ENCODE data around the gene CYBA.
"Not testable (repeated sequence)": the region's sequence is repeated elsewhere in the genome, so short reads cannot be mapped to it uniquely, and the experiment has no call there.

Gene CYBA

GRCh38 chr16:88673716-88674379 lies 23.0 kb upstream of the CYBA start:
- H3K4me3 ChIP-seq (ENCODE audit: low read depth, low read length) = no peak overlapping the region

GRCh38 chr16:88672776-88673175 lies 21.9 kb upstream of the CYBA start:
- H3K9ac ChIP-seq (ENCODE audit: low read length) = no peak overlapping the region
- H3K27me3 ChIP-seq (ENCODE audit: control insufficient read depth, insufficient read depth, low read length) = no peaks in the 10 kb centered on the region
- H3K9me3 ChIP-seq (ENCODE audit: control insufficient read depth, insufficient read depth, low read depth, low read length) = no peaks in the 10 kb centered on the region
- 0 out of 2 replicates have a peak, but pooled peaks cover 4% of the 10 kb centered on the region for H3K4me1 ChIP-seq (ENCODE audit: control insufficient read depth, insufficient read depth, low read length)
- no peak overlapping the region for H3K27ac ChIP-seq (ENCODE audit: low read depth, low read length)
- H3K36me3 ChIP-seq (ENCODE audit: control insufficient read depth, insufficient read depth, low read length) = peaks cover 11% of the 10 kb centered on the region; the same call in 1 of the 2 replicates
- no peak overlapping the region for H3K4me3 ChIP-seq (ENCODE audit: low read depth, low read length)

More at GRCh38 chr16:88673716-88674379, 23.0 kb upstream of the CYBA start:
- peaks cover 11% of the 10 kb centered on the region; the same call in 1 of the 2 replicates for H3K36me3 ChIP-seq (ENCODE audit: control insufficient read depth, insufficient read depth, low read length)
- H3K4me1 ChIP-seq (ENCODE audit: control insufficient read depth, insufficient read depth, low read length) = 0 out of 2 replicates have a peak, but pooled peaks cover 4% of the 10 kb centered on the region
- H3K27me3 ChIP-seq (ENCODE audit: control insufficient read depth, insufficient read depth, low read length) = no peaks in the 10 kb centered on the region
- no peak overlapping the region for H3K27ac ChIP-seq (ENCODE audit: low read depth, low read length)
- no peak overlapping the region for H3K9ac ChIP-seq (ENCODE audit: low read length)
- no peaks in the 10 kb centered on the region for H3K9me3 ChIP-seq (ENCODE audit: control insufficient read depth, insufficient read depth, low read depth, low read length)

GRCh38 chr16:88671806-88672205 lies 21.0 kb upstream of the CYBA start:
- no peaks in the 10 kb centered on the region for H3K27me3 ChIP-seq (ENCODE audit: control insufficient read depth, insufficient read depth, low read length)
- peaks cover 11% of the 10 kb centered on the region; the same call in 1 of the 2 replicates for H3K36me3 ChIP-seq (ENCODE audit: control insufficient read depth, insufficient read depth, low read length)
- 0 out of 2 replicates have a peak, but pooled peaks cover 4% of the 10 kb centered on the region for H3K4me1 ChIP-seq (ENCODE audit: control insufficient read depth, insufficient read depth, low read length)
- no peak overlapping the region for H3K27ac ChIP-seq (ENCODE audit: low read depth, low read length)
- H3K4me3 ChIP-seq (ENCODE audit: low read depth, low read length) = no peak overlapping the region
- H3K9ac ChIP-seq (ENCODE audit: low read length) = no peak overlapping the region
- H3K9me3 ChIP-seq (ENCODE audit: control insufficient read depth, insufficient read depth, low read depth, low read length) = no peaks in the 10 kb centered on the region

GRCh38 chr16:88669980-88670379 lies 19.1 kb upstream of the CYBA start:
- H3K27me3 ChIP-seq (ENCODE audit: control insufficient read depth, insufficient read depth, low read length) = no peaks in the 10 kb centered on the region
- H3K9ac ChIP-seq (ENCODE audit: low read length) = no peak overlapping the region
- no peak overlapping the region for H3K27ac ChIP-seq (ENCODE audit: low read depth, low read length)
- no peaks in the 10 kb centered on the region for H3K9me3 ChIP-seq (ENCODE audit: control insufficient read depth, insufficient read depth, low read depth, low read length)
- H3K36me3 ChIP-seq (ENCODE audit: control insufficient read depth, insufficient read depth, low read length) = peaks cover 14% of the 10 kb centered on the region
- H3K4me3 ChIP-seq (ENCODE audit: low read depth, low read length) = no peak overlapping the region
- H3K4me1 ChIP-seq (ENCODE audit: control insufficient read depth, insufficient read depth, low read length) = 0 out of 2 replicates have a peak, but pooled peaks cover 4% of the 10 kb centered on the region

- H3K27me3 ChIP-seq (ENCODE audit: control insufficient read depth, insufficient read depth, low read length); H3K9ac ChIP-seq (ENCODE audit: low read length); H3K4me3 ChIP-seq (ENCODE audit: low read depth, low read length); H3K27ac ChIP-seq (ENCODE audit: low read depth, low read length); H3K4me1 ChIP-seq (ENCODE audit: control insufficient read depth, insufficient read depth, low read length); H3K9me3 ChIP-seq (ENCODE audit: control insufficient read depth, insufficient read depth, low read depth, low read length): not testable (repeated sequence)
- H3K36me3 ChIP-seq (ENCODE audit: control insufficient read depth, insufficient read depth, low read length) = peaks cover 15% of the 10 kb centered on the region
These were observed 18.6 kb upstream of the CYBA start for GRCh38 chr16:88669493-88669892.

GRCh38 chr16:88667461-88667860 lies 16.6 kb upstream of the CYBA start:
- Histone ChIP-seq H3K9ac (ENCODE audit: low read length) (no peak overlapping the region), H3K27ac (ENCODE audit: low read depth, low read length) (no peak overlapping the region), H3K4me1 (ENCODE audit: control insufficient read depth, insufficient read depth, low read length) (0 out of 2 replicates have a peak, but pooled peaks cover 2% of the 10 kb centered on the region), H3K4me3 (ENCODE audit: low read depth, low read length) (no peak overlapping the region), H3K36me3 (ENCODE audit: control insufficient read depth, insufficient read depth, low read length) (peaks cover 7% of the 10 kb centered on the region), H3K9me3 (ENCODE audit: control insufficient read depth, insufficient read depth, low read depth, low read length) (no peaks in the 10 kb centered on the region), H3K27me3 (ENCODE audit: control insufficient read depth, insufficient read depth, low read length) (no peaks in the 10 kb centered on the region)

GRCh38 chr16:88665570-88665969 lies 14.7 kb upstream of the CYBA start:
- Histone ChIP-seq H3K4me3 (ENCODE audit: low read depth, low read length) (no peak overlapping the region), H3K9ac (ENCODE audit: low read length) (no peak overlapping the region), H3K4me1 (ENCODE audit: control insufficient read depth, insufficient read depth, low read length) (no peaks in the 10 kb centered on the region; the same call in 1 of the 2 replicates), H3K27ac (ENCODE audit: low read depth, low read length) (no peak overlapping the region), H3K36me3 (ENCODE audit: control insufficient read depth, insufficient read depth, low read length) (peaks cover 7% of the 10 kb centered on the region), H3K27me3 (ENCODE audit: control insufficient read depth, insufficient read depth, low read length) (no peaks in the 10 kb centered on the region), H3K9me3 (ENCODE audit: control insufficient read depth, insufficient read depth, low read depth, low read length) (no peaks in the 10 kb centered on the region)

- Histone ChIP-seq H3K4me1 (ENCODE audit: control insufficient read depth, insufficient read depth, low read length) (no peaks in the 10 kb centered on the region; the same call in 1 of the 2 replicates), H3K9me3 (ENCODE audit: control insufficient read depth, insufficient read depth, low read depth, low read length) (no peaks in the 10 kb centered on the region), H3K9ac (ENCODE audit: low read length) (no peak overlapping the region), H3K27me3 (ENCODE audit: control insufficient read depth, insufficient read depth, low read length) (no peaks in the 10 kb centered on the region), H3K4me3 (ENCODE audit: low read depth, low read length) (no peak overlapping the region), H3K36me3 (ENCODE audit: control insufficient read depth, insufficient read depth, low read length) (peaks cover 7% of the 10 kb centered on the region), H3K27ac (ENCODE audit: low read depth, low read length) (no peak overlapping the region)
These were observed 14.3 kb upstream of the CYBA start for GRCh38 chr16:88665148-88665547.

GRCh38 chr16:88662843-88663606 lies 12.2 kb upstream of the CYBA start, which contains the start of gene MVD:
MVD (minus strand) TSS chr16:88663091; CDS start chr16:88663080, 11 bp downstream.
- H3K4me3 ChIP-seq (ENCODE audit: low read depth, low read length) = peak within 1 kb of the TSS; percentile 90
- H3K27ac ChIP-seq (ENCODE audit: low read depth, low read length) = peak within 1 kb of the TSS; percentile 63; the same call in 1 of the 2 replicates
- no peaks in the 10 kb centered on the region for H3K9me3 ChIP-seq (ENCODE audit: control insufficient read depth, insufficient read depth, low read depth, low read length)
- H3K9ac ChIP-seq (ENCODE audit: low read length) = peak within 1 kb of the TSS; percentile 83
- no peaks in the 10 kb centered on the region; the same call in 1 of the 2 replicates for H3K4me1 ChIP-seq (ENCODE audit: control insufficient read depth, insufficient read depth, low read length)
- H3K27me3 ChIP-seq (ENCODE audit: control insufficient read depth, insufficient read depth, low read length) = no peaks in the 10 kb centered on the region
- H3K36me3 ChIP-seq (ENCODE audit: control insufficient read depth, insufficient read depth, low read length) = peaks cover 11% of the 10 kb centered on the region

- Histone ChIP-seq H3K9ac (ENCODE audit: low read length) (peak overlapping the region; percentile 72), H3K27me3 (ENCODE audit: control insufficient read depth, insufficient read depth, low read length) (no peaks in the 10 kb centered on the region), H3K27ac (ENCODE audit: low read depth, low read length) (no peak overlapping the region; the same call in 1 of the 2 replicates), H3K36me3 (ENCODE audit: control insufficient read depth, insufficient read depth, low read length) (peaks cover 17% of the 10 kb centered on the region), H3K4me1 (ENCODE audit: control insufficient read depth, insufficient read depth, low read length) (no peaks in the 10 kb centered on the region; the same call in 1 of the 2 replicates), H3K9me3 (ENCODE audit: control insufficient read depth, insufficient read depth, low read depth, low read length) (no peaks in the 10 kb centered on the region), H3K4me3 (ENCODE audit: low read depth, low read length) (peak overlapping the region; percentile 90)
These were observed 11.5 kb upstream of the CYBA start for GRCh38 chr16:88662222-88662842.

Measured in HUES6 (cell line).